SW480 (cell line): ENCODE measurements around the gene SPO11.
A peak's percentile ranks its signal among the peaks of the same experiment; 100 is the strongest.

ENCODE experiments used
- DNase-seq: peaks from one replicate; pipeline ENCODE4 v3.0.0-alpha.2; 2016; ENCODE audit warnings: low spot score

The SPO11 gene

GRCh38 chr20:57391439-57392301, 62.1 kb downstream of the SPO11 start:
- peak; percentile 50 for DNase-seq

- DNase-seq, result no peak
Observed at GRCh38 chr20:57392512-57393271, 63.1 kb downstream of the SPO11 start.
